GM18520 (cell line): Measurements from ENCODE around the gene MFAP1.

Experiments used
- ATAC-seq: cut with Tn5 transposase; IDR thresholded peaks from one replicate; pipeline ENCODE4 v1.9.1; 2021; ENCODE audit not compliant: unreplicated experiment

Gene MFAP1

GRCh38 chr15:43777267-43777914, 47.1 kb downstream of the MFAP1 start:
- ATAC-seq, result peak; percentile 37

GRCh38 chr15:43776718-43777266, 47.7 kb downstream of the MFAP1 start, which contains the start of gene ELL3:
Gene ELL3 (minus strand): TSS chr15:43776966. CDS start chr15:43776901, 65 bp downstream.
- peak; percentile 24 for ATAC-seq

- ATAC-seq, result peak; percentile 33
Measured at GRCh38 chr15:43776101-43776717, 48.3 kb downstream of the MFAP1 start.

- ATAC-seq, result no peak
Measured at GRCh38 chr15:43775411-43775965, 49.0 kb downstream of the MFAP1 start.

- no peak for ATAC-seq
Measured at GRCh38 chr15:43774062-43774461, 50.4 kb downstream of the MFAP1 start.

- ATAC-seq, result no peak
Measured at GRCh38 chr15:43772624-43773023, 51.9 kb downstream of the MFAP1 start.

GRCh38 chr15:43771816-43772215, 52.7 kb downstream of the MFAP1 start:
- ATAC-seq, result no peak

GRCh38 chr15:43769584-43770228, 54.8 kb downstream of the MFAP1 start:
- no peak for ATAC-seq

GRCh38 chr15:43763819-43764446, 60.6 kb downstream of the MFAP1 start:
- no peak for ATAC-seq

- ATAC-seq, result no peak
Measured at GRCh38 chr15:43762824-43763223, 61.7 kb downstream of the MFAP1 start.
